22Rv1 (cell line): ENCODE data around the gene PIGR.
A peak's percentile ranks its signal among the peaks of the same experiment; 100 is the strongest.

Experiments
- H3K27ac ChIP-seq: fragments of 450-650 bp; 2 replicates; pipeline ENCODE4 v1.5.1; 2017
- ZFX ChIP-seq: fragments of 450-650 bp; IDR thresholded peaks from 2 replicates; pipeline ENCODE4 v1.6.1; 2017; ENCODE audit warnings: antibody characterized with exemption, borderline replicate concordance
- TF ChIP-seq, protein P1 (sequence below): fragments of 450-650 bp; IDR thresholded peaks from 2 replicates; pipeline ENCODE4 v1.5.1; 2017; ENCODE audit warnings: mild to moderate bottlenecking

Gene PIGR

DNA sequence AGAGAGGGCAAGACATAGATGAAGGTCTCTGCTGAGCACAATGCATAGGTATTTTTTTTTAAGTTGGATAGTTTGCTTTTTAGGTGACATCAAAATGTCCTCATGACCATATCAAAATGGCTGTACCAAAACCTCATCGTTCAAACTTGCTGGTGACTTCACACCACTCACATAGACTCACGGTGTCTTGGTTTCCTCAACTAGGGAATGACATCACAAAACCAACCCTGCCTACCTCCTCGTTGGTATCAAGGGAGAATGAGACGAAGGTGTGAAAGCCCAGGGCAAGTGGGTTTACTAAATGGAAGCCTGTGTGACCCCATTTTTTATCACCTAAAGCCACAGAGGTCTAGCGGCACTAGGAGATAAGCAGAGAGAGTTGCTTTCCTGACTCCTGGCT, 1.6 kb downstream of the PIGR start:
- no peak overlapping the region for H3K27ac ChIP-seq
- no peak for TF ChIP-seq ZFX
- TF ChIP-seq, protein P1, sequence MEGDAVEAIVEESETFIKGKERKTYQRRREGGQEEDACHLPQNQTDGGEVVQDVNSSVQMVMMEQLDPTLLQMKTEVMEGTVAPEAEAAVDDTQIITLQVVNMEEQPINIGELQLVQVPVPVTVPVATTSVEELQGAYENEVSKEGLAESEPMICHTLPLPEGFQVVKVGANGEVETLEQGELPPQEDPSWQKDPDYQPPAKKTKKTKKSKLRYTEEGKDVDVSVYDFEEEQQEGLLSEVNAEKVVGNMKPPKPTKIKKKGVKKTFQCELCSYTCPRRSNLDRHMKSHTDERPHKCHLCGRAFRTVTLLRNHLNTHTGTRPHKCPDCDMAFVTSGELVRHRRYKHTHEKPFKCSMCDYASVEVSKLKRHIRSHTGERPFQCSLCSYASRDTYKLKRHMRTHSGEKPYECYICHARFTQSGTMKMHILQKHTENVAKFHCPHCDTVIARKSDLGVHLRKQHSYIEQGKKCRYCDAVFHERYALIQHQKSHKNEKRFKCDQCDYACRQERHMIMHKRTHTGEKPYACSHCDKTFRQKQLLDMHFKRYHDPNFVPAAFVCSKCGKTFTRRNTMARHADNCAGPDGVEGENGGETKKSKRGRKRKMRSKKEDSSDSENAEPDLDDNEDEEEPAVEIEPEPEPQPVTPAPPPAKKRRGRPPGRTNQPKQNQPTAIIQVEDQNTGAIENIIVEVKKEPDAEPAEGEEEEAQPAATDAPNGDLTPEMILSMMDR, result no peak

DNA sequence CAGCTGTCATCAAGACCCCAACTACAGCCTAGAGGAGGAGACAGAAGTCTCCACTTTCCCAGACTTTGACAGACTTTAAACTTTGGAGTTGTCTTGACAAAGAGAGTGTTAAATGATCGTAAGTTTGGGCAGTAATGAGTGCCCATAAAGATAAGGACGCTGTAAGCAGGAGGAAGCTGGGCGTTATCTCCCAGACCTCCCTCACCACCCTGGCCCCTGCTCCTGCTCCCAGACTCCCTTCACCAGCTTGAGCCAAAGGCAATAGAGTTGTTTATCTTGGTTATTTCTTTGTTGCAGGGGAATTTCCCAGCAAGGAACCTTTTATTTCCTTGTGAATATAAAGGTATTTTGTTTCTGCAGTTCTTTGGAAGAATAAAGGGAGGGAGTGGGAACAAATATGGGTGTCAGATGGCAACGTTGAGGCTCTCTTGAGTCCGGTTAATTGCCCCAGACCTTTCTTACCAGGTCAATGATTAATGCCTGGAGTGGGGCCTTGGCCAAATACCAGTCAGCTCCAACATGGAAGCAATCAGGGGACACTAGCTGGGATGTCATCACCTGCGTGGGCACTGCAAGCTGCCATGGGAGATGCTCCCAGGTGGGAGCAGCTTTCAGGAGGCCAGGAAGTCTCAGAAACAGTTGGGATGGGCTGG, 4.4 kb downstream of the PIGR start:
- no peak overlapping the region for H3K27ac ChIP-seq
- TF ChIP-seq, protein P1, result no peak
- no peak for TF ChIP-seq ZFX

- H3K27ac ChIP-seq, result no peak overlapping the region
- TF ChIP-seq, protein P1, result no peak
- no peak for TF ChIP-seq ZFX
Observed at GRCh38 chr1:206940588-206940936, 5.7 kb downstream of the PIGR start.

GRCh38 chr1:206939841-206940587, 6.3 kb downstream of the PIGR start:
- no peak for TF ChIP-seq ZFX
- TF ChIP-seq, protein P1, result no peak
- no peak overlapping the region for H3K27ac ChIP-seq

DNA sequence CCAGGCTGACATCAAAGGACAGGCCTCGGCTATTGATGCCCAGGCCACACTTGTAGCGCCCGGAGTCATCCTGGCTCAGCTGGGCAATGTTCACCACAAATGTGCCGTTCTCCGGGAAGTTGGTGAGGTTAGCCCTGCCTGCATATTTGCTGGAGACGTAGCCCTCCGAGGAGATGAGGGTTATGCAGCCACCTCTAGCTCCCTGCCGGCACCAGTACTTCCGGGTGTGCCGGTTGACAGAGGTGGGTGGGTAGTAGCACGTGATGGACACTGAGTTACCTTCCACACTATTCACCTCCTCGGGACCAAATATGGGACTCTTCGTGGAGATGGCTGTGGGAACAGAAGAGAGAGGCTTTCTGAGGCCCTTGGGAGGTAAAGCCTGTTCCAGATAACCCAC, 7.1 kb downstream of the PIGR start:
- no peak for TF ChIP-seq ZFX
- TF ChIP-seq, protein P1, result no peak

GRCh38 chr1:206937425-206937824, 8.8 kb downstream of the PIGR start:
- H3K27ac ChIP-seq, result no peak overlapping the region
- TF ChIP-seq ZFX, result no peak
- TF ChIP-seq, protein P1, result no peak

More for the DNA sequence above, 7.1 kb downstream of the PIGR start:
- H3K27ac ChIP-seq, result no peak overlapping the region

- H3K27ac ChIP-seq, result no peak overlapping the region
- TF ChIP-seq, protein P1, result peak; percentile 70
- no peak for TF ChIP-seq ZFX
Observed at GRCh38 chr1:206935491-206936067, 10.7 kb downstream of the PIGR start.
